HG02763 (cell line): ENCODE measurements around the gene SIX1.

ENCODE experiments used
- ATAC-seq: cut with Tn5 transposase; IDR thresholded peaks from one replicate; pipeline ENCODE4 v1.9.1; 2021; ENCODE audit warnings: mild to moderate bottlenecking, moderate library complexity; ENCODE audit not compliant: unreplicated experiment

The SIX1 gene

DNA sequence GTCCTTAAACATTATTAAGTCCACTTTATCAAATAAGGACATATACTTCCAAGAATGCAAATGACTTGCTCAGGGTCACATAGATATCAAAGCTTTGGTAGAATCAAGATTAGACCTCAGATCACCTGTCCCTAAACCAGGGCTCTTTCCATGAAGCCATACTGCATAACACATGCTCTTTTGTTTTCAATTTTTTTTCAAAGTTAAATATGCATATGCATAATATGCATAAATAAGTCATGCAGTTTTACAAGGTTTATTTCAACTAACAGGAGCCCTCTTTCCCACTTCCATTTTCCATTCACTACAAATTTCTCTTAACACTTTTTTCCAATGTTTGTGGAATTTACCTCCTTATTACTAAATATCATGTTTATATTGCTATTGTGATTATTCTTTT, 53.1 kb downstream of the SIX1 start:
- no peak for ATAC-seq

DNA sequence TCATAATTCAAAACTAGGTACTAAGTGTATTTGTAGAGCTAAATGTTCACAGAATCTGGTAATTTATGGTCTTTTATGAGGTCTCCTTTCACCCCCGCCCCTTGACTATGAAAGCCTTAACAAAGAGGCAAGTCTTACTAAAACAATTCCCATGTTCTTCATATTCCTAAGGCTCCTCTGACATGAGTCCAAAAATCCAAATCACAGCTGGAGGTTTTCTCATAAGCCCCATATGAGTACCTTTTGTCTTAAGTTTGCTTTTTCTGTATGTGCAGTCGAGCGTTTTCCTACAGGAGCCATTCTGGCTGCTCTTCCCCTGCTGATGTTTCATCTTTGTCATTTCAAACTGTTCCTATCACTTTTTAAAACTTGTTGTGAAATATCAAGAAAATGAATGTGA, 55.2 kb downstream of the SIX1 start:
- no peak for ATAC-seq
